Testis (tissue), 3 donors: ENCODE measurements around the gene TMEM45B. TPM values are rescaled to one million over a fixed set of nuclear protein-coding genes. Genes with fewer than 3 reads are reported as not detected.
"Not testable (repeated sequence)": the region's sequence is repeated elsewhere in the genome, so short reads cannot be mapped to it uniquely, and the experiment has no call there.

Experiments
- DNase-seq: peaks from one replicate; pipeline ENCODE4 v3.0.0-alpha.2; 2019
- H3K27ac ChIP-seq, 2 donors: fragments of 200-600 bp; sonication (generic); one replicate each; pipeline ENCODE4 v1.5.1; 2019
- H3K27me3 ChIP-seq: fragments of 200-600 bp; sonication (generic); one replicate; pipeline ENCODE4 v1.5.1; 2019
- H3K36me3 ChIP-seq: fragments of 200-600 bp; sonication (generic); one replicate; pipeline ENCODE4 v1.5.1; 2017; ENCODE audit warnings: low read depth; ENCODE audit errors: missing control alignments
- H3K4me1 ChIP-seq: fragments of 200-600 bp; sonication (generic); one replicate; pipeline ENCODE4 v1.5.1; 2019
- H3K4me3 ChIP-seq, 2 donors: fragments of 200-600 bp; sonication (generic); one replicate each; pipeline ENCODE4 v1.5.1; 2017 to 2019
- H3K9me3 ChIP-seq: fragments of 200-600 bp; sonication (generic); one replicate; pipeline ENCODE4 v1.5.1; 2017
- POLR2A ChIP-seq: fragments of 450-650 bp; IDR thresholded peaks from one replicate; pipeline ENCODE4 v1.6.1; 2017; ENCODE audit warnings: antibody characterized with exemption, mild to moderate bottlenecking, moderate library complexity
- WGBS, 2 donors: methylation state at CpG; one replicate each; pipeline ENCODE4 v1.1.5; 2018; 5-methylcytosine and 5-hydroxymethylcytosine counted together
- intact Hi-C: fragments of 100-400 bp; cut with DNase I; formaldehyde crosslinking; loops from one replicate; pipeline ENCODE4 v1.15.1; 2023; ENCODE audit warnings: low total_unique reads
- polyA plus RNA-seq: library from polyadenylated mRNA; stranded (reverse); fragments of 350-450 nt; fragmentation: Illumina TruSeq; extraction: RNeasy Lipid Tissue Mini Kit (QIAGEN cat#74804); gene quantifications from one replicate; pipeline ENCODE4 v1.2.3, GENCODE V29; 2014; ENCODE audit warnings: low read depth, low replicate concordance; ENCODE audit not compliant: insufficient read depth
- total RNA-seq, 2 donors: library from RNA; depleted of rRNA; stranded (reverse); fragments of >200 nt; gene quantifications; one replicate each; pipeline ENCODE4 v1.2.3, GENCODE V29; 2016
- TF ChIP-seq, protein P1 (sequence below), 3 experiments: fragments of 450-650 bp in 2 of 3; fragments of 200-600 bp in 1 of 3; sonication (generic) in 1 of 3; IDR thresholded peaks; one replicate each; pipeline ENCODE4 v1.5.1; 2016 to 2019; ENCODE audit warnings: antibody characterized with exemption in 3 of 3, mild to moderate bottlenecking in 2 of 3, moderate library complexity in 1 of 3

TMEM45B gene
- total and polyA plus RNA-seq, 3 donors from 2014 or later, result 0.12 to 0.54 TPM; not detected in 1

DNA sequence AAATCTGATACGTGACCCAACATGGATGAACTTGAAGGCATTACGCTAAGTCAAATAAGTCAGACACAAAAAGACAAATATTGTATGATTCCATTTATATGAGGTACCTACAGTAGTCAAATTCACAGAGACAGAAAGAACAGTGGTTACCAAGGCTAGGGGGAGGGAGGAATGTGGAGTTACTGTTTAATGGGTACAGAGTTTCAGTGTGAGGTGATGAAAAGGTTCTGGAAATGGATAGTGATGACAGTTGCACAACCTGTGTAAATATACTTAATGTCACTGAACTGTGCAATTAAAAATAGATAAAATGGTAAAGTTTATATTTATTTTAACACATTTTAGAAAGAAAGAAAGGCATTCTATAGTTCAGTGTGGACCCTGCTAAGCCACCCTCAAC lies 24.1 kb upstream of the TMEM45B start:
- Histone ChIP-seq H3K27me3 (no peaks in the 10 kb centered on the region), H3K27ac (no peak overlapping the region), H3K36me3 (no peaks in the 10 kb centered on the region), H3K9me3 (no peaks in the 10 kb centered on the region), H3K4me1 (no peaks in the 10 kb centered on the region), H3K4me3 (no peak overlapping the region)
- 94 to 96% methylated on average over 2 of the region's 2 CpGs for WGBS, 2 donors
- DNase-seq, result no peak
- intact Hi-C loops, result no loop called here
- no peak for TF ChIP-seq POLR2A
- TF ChIP-seq, protein P1, sequence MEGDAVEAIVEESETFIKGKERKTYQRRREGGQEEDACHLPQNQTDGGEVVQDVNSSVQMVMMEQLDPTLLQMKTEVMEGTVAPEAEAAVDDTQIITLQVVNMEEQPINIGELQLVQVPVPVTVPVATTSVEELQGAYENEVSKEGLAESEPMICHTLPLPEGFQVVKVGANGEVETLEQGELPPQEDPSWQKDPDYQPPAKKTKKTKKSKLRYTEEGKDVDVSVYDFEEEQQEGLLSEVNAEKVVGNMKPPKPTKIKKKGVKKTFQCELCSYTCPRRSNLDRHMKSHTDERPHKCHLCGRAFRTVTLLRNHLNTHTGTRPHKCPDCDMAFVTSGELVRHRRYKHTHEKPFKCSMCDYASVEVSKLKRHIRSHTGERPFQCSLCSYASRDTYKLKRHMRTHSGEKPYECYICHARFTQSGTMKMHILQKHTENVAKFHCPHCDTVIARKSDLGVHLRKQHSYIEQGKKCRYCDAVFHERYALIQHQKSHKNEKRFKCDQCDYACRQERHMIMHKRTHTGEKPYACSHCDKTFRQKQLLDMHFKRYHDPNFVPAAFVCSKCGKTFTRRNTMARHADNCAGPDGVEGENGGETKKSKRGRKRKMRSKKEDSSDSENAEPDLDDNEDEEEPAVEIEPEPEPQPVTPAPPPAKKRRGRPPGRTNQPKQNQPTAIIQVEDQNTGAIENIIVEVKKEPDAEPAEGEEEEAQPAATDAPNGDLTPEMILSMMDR (IDR thresholded peaks at IDR 0.05), result no peak

DNA sequence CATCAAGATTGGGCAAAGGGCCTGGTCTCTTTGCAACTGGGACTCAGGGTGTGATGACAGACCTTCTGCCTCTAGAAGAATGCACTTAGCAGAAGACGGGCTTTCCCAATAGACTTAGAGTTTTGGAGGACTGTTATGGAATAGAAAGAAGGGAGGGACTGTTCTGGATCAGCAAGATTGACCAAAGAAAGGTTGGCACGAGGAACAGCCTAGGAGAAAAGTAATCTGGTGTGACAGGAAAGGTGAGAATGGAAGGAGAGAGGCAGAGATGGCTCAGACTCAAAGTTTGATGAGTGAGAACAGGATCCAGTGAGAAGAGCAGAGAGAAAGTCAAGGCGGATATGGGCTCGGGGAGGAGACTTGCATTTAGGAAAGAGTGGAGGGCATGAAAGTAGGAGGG lies 23.0 kb upstream of the TMEM45B start:
- Histone ChIP-seq H3K27ac (no peak overlapping the region), H3K4me1 (no peaks in the 10 kb centered on the region), H3K36me3 (no peaks in the 10 kb centered on the region), H3K4me3 (no peak overlapping the region), H3K27me3 (no peaks in the 10 kb centered on the region), H3K9me3 (no peaks in the 10 kb centered on the region)
- intact Hi-C loops, result no loop called here
- WGBS, 2 donors, result 75 to 80% methylated on average over 3 of the region's 4 CpGs
- TF ChIP-seq, protein P1 (IDR thresholded peaks at IDR 0.05), result no peak
- no peak for TF ChIP-seq POLR2A
- no peak for DNase-seq

DNA sequence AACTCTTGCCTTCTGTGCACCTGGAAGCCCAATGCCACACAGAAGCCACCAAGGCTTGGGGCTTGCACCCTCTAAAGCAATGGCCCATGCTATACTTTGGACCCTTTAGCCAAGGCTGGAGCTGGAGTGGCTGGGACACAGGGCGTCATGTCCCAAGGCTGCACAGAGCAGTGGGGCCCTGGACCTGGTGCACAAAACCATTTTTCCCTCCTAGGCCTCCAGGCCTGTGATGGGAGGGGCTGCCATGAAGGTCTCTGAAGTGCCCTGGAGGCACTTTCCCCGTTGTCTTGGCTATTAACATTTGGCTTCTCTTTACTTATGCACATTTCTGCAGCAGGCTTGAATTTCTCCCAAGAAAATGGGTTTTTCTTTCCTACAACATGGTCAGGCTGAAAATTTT lies 20.6 kb upstream of the TMEM45B start:
- Histone ChIP-seq H3K27ac (no peak overlapping the region), H3K27me3 (no peaks in the 10 kb centered on the region), H3K9me3 (no peaks in the 10 kb centered on the region), H3K4me1 (no peaks in the 10 kb centered on the region), H3K36me3 (no peaks in the 10 kb centered on the region), H3K4me3 (no peak overlapping the region)
- 65 to 68% methylated on average over 2 of the region's 2 CpGs for WGBS, 2 donors
- no peak for DNase-seq
- TF ChIP-seq, protein P1 (IDR thresholded peaks at IDR 0.05), result no peak
- no peak for TF ChIP-seq POLR2A
- intact Hi-C loops, result no loop called here

DNA sequence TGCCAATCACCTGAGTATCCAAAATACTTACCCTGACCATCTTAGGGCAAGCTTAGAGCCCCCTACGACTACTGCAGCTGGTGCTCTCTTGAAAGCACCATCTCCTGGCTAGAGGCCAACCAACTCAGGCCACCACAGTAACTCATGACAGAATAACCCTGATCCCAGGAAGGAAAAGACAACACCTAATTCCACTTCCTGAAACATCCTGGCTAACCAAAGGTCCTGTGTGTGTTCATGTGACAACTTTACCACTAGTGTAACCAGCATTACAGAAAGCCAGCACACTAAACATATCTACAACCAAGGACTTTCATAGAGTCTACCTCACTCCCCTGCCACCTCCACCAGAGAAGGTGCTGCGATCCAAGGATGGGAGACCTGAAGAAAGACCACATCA lies 17.4 kb upstream of the TMEM45B start:
- intact Hi-C loops, result no loop called here
- WGBS, 2 donors, result 90 to 95% methylated on average over 2 of the region's 2 CpGs
- Histone ChIP-seq H3K27ac (no peak overlapping the region), H3K27me3 (no peaks in the 10 kb centered on the region), H3K4me1 (no peaks in the 10 kb centered on the region), H3K36me3 (no peaks in the 10 kb centered on the region), H3K4me3 (no peak overlapping the region), H3K9me3 (no peaks in the 10 kb centered on the region)
- TF ChIP-seq, protein P1 (IDR thresholded peaks at IDR 0.05), result no peak
- TF ChIP-seq POLR2A, result no peak
- DNase-seq, result no peak

DNA sequence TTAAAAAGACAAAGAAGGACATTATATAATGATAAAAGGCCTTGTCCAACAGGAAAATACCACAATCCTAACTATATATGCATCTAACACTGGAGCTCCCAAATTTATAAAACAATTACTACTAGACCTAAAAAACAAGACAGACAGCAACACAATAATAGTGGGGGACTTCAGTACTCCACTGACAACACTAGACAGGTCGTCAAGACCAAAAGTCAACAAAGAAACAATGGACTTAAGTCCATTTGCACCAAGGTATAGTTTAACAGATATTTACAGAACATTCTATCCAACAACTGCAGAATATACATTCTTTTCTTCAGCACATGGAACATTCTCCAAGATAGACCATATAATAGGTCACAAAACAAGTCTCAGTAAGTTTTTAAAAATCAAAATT lies 15.5 kb upstream of the TMEM45B start:
- H3K4me3 ChIP-seq, H3K36me3 ChIP-seq, H3K9me3 ChIP-seq, DNase-seq, H3K27ac ChIP-seq, H3K27me3 ChIP-seq, intact Hi-C loops, H3K4me1 ChIP-seq: not testable (repeated sequence)
- WGBS, 2 donors, result 52 to 67% methylated on average over 1 of the region's 1 CpG
